ENCODE data around the gene FHIP1A. TPM values are rescaled to one million over a fixed set of nuclear protein-coding genes. Genes with fewer than 3 reads are reported as not detected.

FHIP1A gene
- total and polyA plus RNA-seq, 8 donors, result 3.7 to 20.0 (median 5.0) TPM

DNA sequence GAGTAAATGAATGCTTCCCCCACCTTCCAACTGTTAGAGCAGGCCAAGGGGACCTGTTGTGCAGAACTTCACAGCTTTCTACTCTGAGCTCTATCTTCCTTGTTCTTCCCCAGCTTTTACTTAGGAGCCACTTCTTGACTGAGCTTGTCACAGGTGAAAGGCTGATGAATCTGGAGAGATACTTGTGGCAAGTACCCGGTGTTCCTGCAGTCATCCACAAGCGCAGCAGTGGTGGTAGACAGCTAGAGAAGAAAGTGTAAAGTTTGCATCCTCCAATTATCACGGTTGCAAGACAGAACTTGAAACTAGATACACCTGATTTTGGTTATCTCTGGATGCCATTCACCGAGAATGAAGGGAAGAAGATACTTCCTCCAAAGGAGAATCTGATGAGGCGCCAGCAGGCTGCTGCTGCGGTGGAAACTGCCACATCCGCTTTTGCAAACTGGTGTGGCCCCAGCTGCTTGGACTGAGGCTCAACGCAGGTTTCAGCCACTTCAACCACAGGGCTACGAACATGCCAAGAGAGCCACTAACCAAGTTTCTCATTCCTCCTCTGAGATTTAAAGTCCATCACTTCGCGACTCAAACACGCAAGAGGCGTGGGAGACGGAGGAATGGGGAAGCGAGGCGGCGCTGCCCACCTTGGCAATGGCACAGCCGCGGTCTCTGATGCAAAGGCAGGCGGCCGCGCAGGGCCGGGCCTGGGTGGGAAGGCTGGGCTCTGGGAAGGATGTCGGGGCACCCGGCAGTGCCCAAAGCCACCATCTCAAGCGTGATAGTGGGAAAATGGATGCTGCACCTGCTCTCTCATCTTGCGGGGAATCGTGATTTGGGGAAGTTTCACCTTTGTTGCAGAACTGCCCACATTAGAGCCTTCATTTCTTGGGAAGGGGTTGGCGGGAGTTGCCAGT, 1.3 kb upstream of the FHIP1A start:
- peaks cover 0 to 29% of the 10 kb centered on the region in 2 donors for H3K27me3 ChIP-seq
- H3K4me3 ChIP-seq, result peak overlapping the region; percentile 36 to 46
- intact Hi-C loops (cut with DNase I), result no loop called here
- H3K4me1 ChIP-seq, result peaks cover 5 to 18% of the 10 kb centered on the region in 2 donors
- H3K36me3 ChIP-seq, result no peaks in the 10 kb centered on the region
- no peak for TF ChIP-seq CTCF (IDR thresholded peaks at IDR 0.05)
- ATAC-seq, result peak; percentile 53
- H3K9me3 ChIP-seq, result no peaks in the 10 kb centered on the region
- peak; percentile 22 to 85 (median 42) for DNase-seq
- H3K27ac ChIP-seq, result peak overlapping the region; percentile 72 to 73

- Histone ChIP-seq H3K4me1 (peaks cover 5 to 18% of the 10 kb centered on the region in 2 donors), H3K4me3 (peak overlapping the region; percentile 36 to 46), H3K36me3 (no peaks in the 10 kb centered on the region), H3K27ac (peak overlapping the region; percentile 72 to 73), H3K27me3 (peaks cover 0 to 30% of the 10 kb centered on the region in 2 donors), H3K9me3 (no peaks in the 10 kb centered on the region)
- TF ChIP-seq CTCF (IDR thresholded peaks at IDR 0.05), result no peak
- no peak for DNase-seq
- peak; percentile 6 for ATAC-seq
- intact Hi-C loops (cut with DNase I), result no loop called here
Observed at GRCh38 chr4:151408380-151408629, 671 bp upstream of the FHIP1A start.

GRCh38 chr4:151409470-151410313, 716 bp downstream of the FHIP1A start:
- intact Hi-C loops (cut with DNase I), result no loop called here
- peaks cover 0 to 40% of the 10 kb centered on the region in 2 donors for H3K27me3 ChIP-seq
- no peaks in the 10 kb centered on the region for H3K9me3 ChIP-seq
- H3K36me3 ChIP-seq, result no peaks in the 10 kb centered on the region
- TF ChIP-seq CTCF (IDR thresholded peaks at IDR 0.05), result no peak
- peak overlapping the region; percentile 36 to 46 for H3K4me3 ChIP-seq
- ATAC-seq (peak; percentile 42), DNase-seq (peak in 3 of 4 donors; percentile 38 to 83 (median 41))
- H3K27ac ChIP-seq, result peak overlapping the region; percentile 60 to 81
- H3K4me1 ChIP-seq, result peaks cover 5 to 18% of the 10 kb centered on the region in 2 donors

- Histone ChIP-seq H3K4me1 (peaks cover 0 to 6% of the 10 kb centered on the region in 2 donors), H3K36me3 (no peaks in the 10 kb centered on the region), H3K27me3 (peaks cover 0 to 11% of the 10 kb centered on the region in 2 donors), H3K27ac (no peak overlapping the region), H3K4me3 (no peak overlapping the region), H3K9me3 (no peaks in the 10 kb centered on the region)
- ATAC-seq (no peak), DNase-seq (no peak)
- intact Hi-C loops (cut with DNase I), result no loop called here
- no peak for TF ChIP-seq CTCF (IDR thresholded peaks at IDR 0.05)
Observed at GRCh38 chr4:151415978-151416377, 7.0 kb downstream of the FHIP1A start.

- no peak for TF ChIP-seq CTCF (IDR thresholded peaks at IDR 0.05)
- ATAC-seq, result no peak
- Histone ChIP-seq H3K27me3 (peaks cover 0 to 11% of the 10 kb centered on the region in 2 donors), H3K4me1 (peaks cover 0 to 6% of the 10 kb centered on the region in 2 donors), H3K27ac (no peak overlapping the region), H3K9me3 (no peaks in the 10 kb centered on the region), H3K36me3 (no peaks in the 10 kb centered on the region), H3K4me3 (no peak overlapping the region)
- intact Hi-C loops (cut with DNase I), result no loop called here
- DNase-seq, result no peak
Observed at GRCh38 chr4:151417164-151417571, 8.2 kb downstream of the FHIP1A start.

All from left lung (tissue), 10 donors.